Chondrocyte (in vitro differentiated cells): Measurements from ENCODE around the gene HRH3. TPM values are rescaled to one million over a fixed set of nuclear protein-coding genes. Genes with fewer than 3 reads are reported as not detected.

ENCODE experiments used
- DNase-seq: peaks from one replicate; pipeline ENCODE4 v3.0.0; 2021; ENCODE audit warnings: mixed read lengths, low spot score
- H3K27ac Mint-ChIP-seq: one replicate; pipeline ENCODE4 v1.8.0; 2021; ENCODE audit warnings: mild to moderate bottlenecking, moderate library complexity, mixed read lengths; ENCODE audit not compliant: unreplicated experiment
- H3K27me3 Mint-ChIP-seq: 2 replicates; pipeline ENCODE4 v1.8.0; 2021; ENCODE audit warnings: low read depth, mixed read lengths
- H3K36me3 Mint-ChIP-seq: 2 replicates; pipeline ENCODE4 v1.8.0; 2021; ENCODE audit warnings: low read depth, mixed read lengths
- H3K4me1 Mint-ChIP-seq: 2 replicates; pipeline ENCODE4 v1.8.0; 2021; ENCODE audit warnings: low read depth, mild to moderate bottlenecking, mixed read lengths
- H3K4me3 Mint-ChIP-seq: one replicate; pipeline ENCODE4 v1.8.0; 2021; ENCODE audit warnings: mild to moderate bottlenecking, moderate library complexity, mixed read lengths; ENCODE audit not compliant: unreplicated experiment
- H3K9me3 Mint-ChIP-seq: 2 replicates; pipeline ENCODE4 v1.8.0; 2021; ENCODE audit warnings: low read depth, mixed read lengths
- total RNA-seq: library from RNA; stranded (reverse); gene quantifications from 3 replicates; pipeline ENCODE4 v1.2.1, GENCODE V29; 2021
- TF ChIP-seq, protein P1 (sequence below): fragments of 200-600 bp; sonication (generic); IDR thresholded peaks from 2 replicates; pipeline ENCODE4 v1.5.0; 2021; ENCODE audit warnings: antibody characterized with exemption, mild to moderate bottlenecking, moderate library complexity

The HRH3 gene
- total RNA-seq, 1 donor from 2014 or later = not detected

DNA sequence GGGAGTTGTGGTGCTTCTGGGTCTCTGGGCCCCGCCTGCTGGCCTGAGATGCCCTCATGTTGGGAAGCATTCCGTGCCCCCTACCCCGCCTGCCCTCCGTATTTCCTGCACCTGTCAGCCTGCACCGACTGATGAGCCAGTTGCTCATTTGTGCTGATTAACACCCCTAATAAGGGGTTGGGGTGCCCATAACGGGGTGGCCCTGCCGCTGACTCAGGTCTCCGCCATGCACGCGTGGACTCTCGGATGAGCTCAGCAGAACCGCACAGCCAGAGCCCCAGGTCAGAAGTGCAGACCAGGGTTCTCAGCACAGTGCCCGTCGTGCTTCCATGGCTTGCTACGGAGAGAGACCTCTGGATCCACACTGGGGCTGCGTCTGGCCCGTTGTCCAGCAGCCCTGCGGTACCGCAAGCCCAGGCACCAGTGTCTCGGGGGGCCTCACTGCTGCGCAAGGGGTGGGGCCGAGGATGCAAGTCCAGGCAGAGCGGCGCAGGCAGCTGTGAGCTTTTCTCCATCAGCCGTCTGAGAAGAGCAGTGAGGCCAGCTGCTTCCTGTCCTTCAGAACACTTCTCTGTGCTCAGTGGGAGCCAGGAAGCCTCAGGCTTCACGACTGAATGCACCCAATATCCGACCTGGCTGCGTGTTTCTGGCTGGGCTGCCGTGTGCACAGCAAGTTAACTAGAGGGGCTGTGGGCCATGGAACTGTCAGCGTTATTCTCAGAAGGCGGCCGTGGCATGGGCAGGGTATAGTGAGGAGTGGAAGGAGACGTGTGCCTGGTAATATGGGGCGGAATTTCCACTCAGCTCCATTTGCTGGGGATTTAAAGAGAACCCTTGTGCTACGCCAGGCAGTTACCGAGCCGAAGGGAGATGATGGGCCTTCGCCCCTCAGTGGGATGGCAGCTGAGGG is 18.6 kb downstream of the HRH3 start:
- Mint-ChIP-seq H3K9me3 (no peaks in the 10 kb centered on the region), H3K36me3 (peaks cover 15% of the 10 kb centered on the region), H3K4me1 (peaks cover 34% of the 10 kb centered on the region), H3K27me3 (no peaks in the 10 kb centered on the region), H3K4me3 (no peak overlapping the region), H3K27ac (peak overlapping the region; percentile 89)
- TF ChIP-seq, protein P1, sequence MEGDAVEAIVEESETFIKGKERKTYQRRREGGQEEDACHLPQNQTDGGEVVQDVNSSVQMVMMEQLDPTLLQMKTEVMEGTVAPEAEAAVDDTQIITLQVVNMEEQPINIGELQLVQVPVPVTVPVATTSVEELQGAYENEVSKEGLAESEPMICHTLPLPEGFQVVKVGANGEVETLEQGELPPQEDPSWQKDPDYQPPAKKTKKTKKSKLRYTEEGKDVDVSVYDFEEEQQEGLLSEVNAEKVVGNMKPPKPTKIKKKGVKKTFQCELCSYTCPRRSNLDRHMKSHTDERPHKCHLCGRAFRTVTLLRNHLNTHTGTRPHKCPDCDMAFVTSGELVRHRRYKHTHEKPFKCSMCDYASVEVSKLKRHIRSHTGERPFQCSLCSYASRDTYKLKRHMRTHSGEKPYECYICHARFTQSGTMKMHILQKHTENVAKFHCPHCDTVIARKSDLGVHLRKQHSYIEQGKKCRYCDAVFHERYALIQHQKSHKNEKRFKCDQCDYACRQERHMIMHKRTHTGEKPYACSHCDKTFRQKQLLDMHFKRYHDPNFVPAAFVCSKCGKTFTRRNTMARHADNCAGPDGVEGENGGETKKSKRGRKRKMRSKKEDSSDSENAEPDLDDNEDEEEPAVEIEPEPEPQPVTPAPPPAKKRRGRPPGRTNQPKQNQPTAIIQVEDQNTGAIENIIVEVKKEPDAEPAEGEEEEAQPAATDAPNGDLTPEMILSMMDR = no peak
- peak; percentile 90 for DNase-seq

DNA sequence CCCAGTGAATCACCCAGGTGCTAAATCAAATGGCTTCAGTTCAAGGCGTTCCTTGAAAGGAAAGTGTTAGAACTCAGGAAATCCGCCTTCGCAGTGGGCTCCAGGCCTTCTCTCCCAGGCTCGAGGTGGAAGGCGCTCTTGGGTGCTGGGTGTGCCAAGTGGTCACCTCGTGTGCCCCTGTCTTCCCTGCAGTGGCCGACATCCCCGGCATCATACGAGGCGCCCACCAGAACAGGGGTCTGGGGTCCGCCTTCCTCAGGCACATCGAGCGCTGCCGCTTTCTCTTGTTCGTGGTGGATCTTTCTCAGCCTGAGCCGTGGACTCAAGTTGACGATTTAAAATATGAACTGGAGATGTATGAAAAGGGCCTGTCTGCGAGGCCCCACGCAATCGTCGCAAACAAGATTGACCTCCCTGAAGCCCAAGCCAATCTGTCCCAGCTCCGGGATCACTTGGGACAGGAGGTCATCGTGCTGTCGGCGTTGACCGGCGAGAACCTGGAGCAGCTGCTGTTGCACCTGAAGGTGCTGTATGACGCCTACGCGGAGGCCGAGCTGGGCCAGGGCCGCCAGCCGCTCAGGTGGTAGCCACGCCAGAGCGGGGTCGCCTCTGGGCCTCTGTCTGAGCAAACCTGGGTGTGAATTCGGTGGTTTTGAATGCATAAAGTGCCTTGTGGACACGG is 19.4 kb downstream of the HRH3 start:
- peak; percentile 92 for DNase-seq
- Mint-ChIP-seq H3K4me3 (no peak overlapping the region), H3K27me3 (no peaks in the 10 kb centered on the region), H3K27ac (peak overlapping the region; percentile 22), H3K4me1 (peaks cover 34% of the 10 kb centered on the region), H3K36me3 (peaks cover 16% of the 10 kb centered on the region), H3K9me3 (no peaks in the 10 kb centered on the region)
- TF ChIP-seq, protein P1 = no peak

DNA sequence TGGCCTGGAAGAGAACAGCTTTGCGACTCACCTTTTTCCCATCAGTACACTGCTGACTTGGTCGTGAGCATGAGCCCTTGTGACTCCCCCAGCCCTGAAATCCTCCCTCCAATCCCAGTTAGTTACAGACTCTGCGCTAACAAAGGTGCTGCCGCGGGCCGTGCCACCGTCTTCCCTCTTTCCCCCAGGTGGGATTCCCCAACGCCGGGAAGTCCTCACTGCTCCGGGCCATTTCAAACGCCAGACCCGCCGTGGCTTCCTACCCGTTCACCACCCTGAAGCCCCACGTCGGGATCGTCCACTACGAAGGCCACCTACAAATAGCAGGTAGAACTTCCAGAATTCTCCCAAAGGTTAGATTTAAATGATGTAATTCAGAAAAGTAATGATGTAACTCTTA is 21.1 kb downstream of the HRH3 start:
- Mint-ChIP-seq H3K9me3 (no peaks in the 10 kb centered on the region), H3K27me3 (no peaks in the 10 kb centered on the region), H3K4me1 (peaks cover 34% of the 10 kb centered on the region), H3K36me3 (peaks cover 18% of the 10 kb centered on the region), H3K4me3 (no peak overlapping the region), H3K27ac (no peak overlapping the region)
- TF ChIP-seq, protein P1 = no peak
- DNase-seq = peak; percentile 72

DNA sequence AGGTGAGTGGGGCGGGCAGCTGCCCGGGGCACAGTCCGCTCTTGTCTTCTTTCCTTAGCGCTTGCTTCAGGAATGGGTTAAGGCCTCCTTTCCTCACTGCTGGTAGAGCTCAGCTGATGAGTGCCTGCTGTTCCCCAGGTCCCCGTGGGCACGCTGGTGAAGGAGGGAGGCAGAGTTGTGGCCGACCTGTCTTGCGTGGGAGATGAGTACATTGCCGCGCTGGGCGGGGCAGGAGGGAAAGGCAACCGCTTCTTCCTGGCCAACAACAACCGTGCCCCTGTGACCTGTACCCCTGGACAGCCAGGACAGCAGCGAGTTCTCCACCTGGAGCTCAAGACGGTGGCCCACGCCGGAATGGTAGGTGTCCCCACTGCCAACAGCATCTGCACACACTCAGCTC is 21.6 kb downstream of the HRH3 start:
- TF ChIP-seq, protein P1 = no peak
- H3K4me3 Mint-ChIP-seq = no peak overlapping the region
- no peaks in the 10 kb centered on the region for H3K9me3 Mint-ChIP-seq
- H3K4me1 Mint-ChIP-seq = peaks cover 29% of the 10 kb centered on the region
- no peak overlapping the region for H3K27ac Mint-ChIP-seq
- no peaks in the 10 kb centered on the region for H3K27me3 Mint-ChIP-seq
- peak; percentile 87 for DNase-seq
- peaks cover 18% of the 10 kb centered on the region for H3K36me3 Mint-ChIP-seq

DNA sequence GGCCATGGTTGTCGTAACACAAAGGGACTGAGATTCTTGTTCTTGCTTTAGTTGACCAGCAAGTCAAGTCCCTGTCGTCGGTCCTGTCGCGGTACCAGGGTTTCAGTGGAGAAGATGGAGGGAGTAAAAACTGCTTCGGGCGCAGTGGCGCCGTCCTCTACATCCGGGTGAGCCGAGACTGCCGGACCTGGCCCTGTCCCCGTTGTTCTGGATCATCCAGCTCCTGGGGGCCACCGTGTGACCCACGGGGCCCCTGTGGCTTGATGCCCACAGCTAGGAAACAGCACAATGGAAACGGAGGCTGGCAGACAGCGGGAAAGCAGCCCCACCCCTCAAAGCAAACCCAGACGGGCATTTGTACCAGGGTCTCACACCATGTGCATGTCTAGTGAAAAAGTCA is 22.3 kb downstream of the HRH3 start:
- peak; percentile 77 for DNase-seq
- no peak overlapping the region for H3K4me3 Mint-ChIP-seq
- H3K4me1 Mint-ChIP-seq = peaks cover 22% of the 10 kb centered on the region
- no peaks in the 10 kb centered on the region for H3K9me3 Mint-ChIP-seq
- H3K27ac Mint-ChIP-seq = no peak overlapping the region
- peaks cover 18% of the 10 kb centered on the region for H3K36me3 Mint-ChIP-seq
- TF ChIP-seq, protein P1 = no peak
- no peaks in the 10 kb centered on the region for H3K27me3 Mint-ChIP-seq
